ENCODE results near the gene MBTPS2.

MBTPS2 gene

GRCh38 chrX:21911481-21911880, 72.1 kb downstream of the MBTPS2 start:
- Histone ChIP-seq H3K27me3 (ENCODE audit: control insufficient read depth, low read length) (no peaks in the 10 kb centered on the region), H3F3A (ENCODE audit: control insufficient read depth, insufficient read depth) (no peaks in the 10 kb centered on the region), H3K4me3 (ENCODE audit: low read length) (no peak overlapping the region), H3K4me2 (ENCODE audit: low read length) (no peak overlapping the region), H3K79me2 (ENCODE audit: control insufficient read depth, low read length) (no peaks in the 10 kb centered on the region), H4K20me1 (ENCODE audit: control insufficient read depth, insufficient read depth, low read depth, low read length) (no peaks in the 10 kb centered on the region), H3K4me1 (ENCODE audit: control insufficient read depth, low read length) (no peaks in the 10 kb centered on the region), H3K36me3 (ENCODE audit: control insufficient read depth, low read length) (no peaks in the 10 kb centered on the region), H3K9me3 (ENCODE audit: control insufficient read depth, insufficient read depth, low read length) (no peaks in the 10 kb centered on the region), H3K9me2 (replicated peaks; ENCODE audit: control insufficient read depth, low read length) (no peaks in the 10 kb centered on the region), H3K27ac (ENCODE audit: low read depth, low read length) (no peak overlapping the region)
- TF ChIP-seq EZH2phosphoT487 (IDR thresholded peaks at IDR 0.05; ENCODE audit: borderline replicate concordance, low read length) (no peak), CTCF (IDR thresholded peaks at IDR 0.05; ENCODE audit: low read depth, low read length, poor library complexity, severe bottlenecking) (no peak)

- Histone ChIP-seq H3K9me2 (replicated peaks; ENCODE audit: control insufficient read depth, low read length) (no peaks in the 10 kb centered on the region), H3K27me3 (ENCODE audit: control insufficient read depth, low read length) (no peaks in the 10 kb centered on the region), H3K4me2 (ENCODE audit: low read length) (no peak overlapping the region), H3K27ac (ENCODE audit: low read depth, low read length) (no peak overlapping the region), H3K36me3 (ENCODE audit: control insufficient read depth, low read length) (no peaks in the 10 kb centered on the region), H3F3A (ENCODE audit: control insufficient read depth, insufficient read depth) (no peaks in the 10 kb centered on the region), H4K20me1 (ENCODE audit: control insufficient read depth, insufficient read depth, low read depth, low read length) (no peaks in the 10 kb centered on the region), H3K79me2 (ENCODE audit: control insufficient read depth, low read length) (no peaks in the 10 kb centered on the region), H3K9me3 (ENCODE audit: control insufficient read depth, insufficient read depth, low read length) (no peaks in the 10 kb centered on the region), H3K4me1 (ENCODE audit: control insufficient read depth, low read length) (no peaks in the 10 kb centered on the region), H3K4me3 (ENCODE audit: low read length) (no peak overlapping the region)
- TF ChIP-seq CTCF (IDR thresholded peaks at IDR 0.05; ENCODE audit: low read depth, low read length, poor library complexity, severe bottlenecking) (no peak), EZH2phosphoT487 (IDR thresholded peaks at IDR 0.05; ENCODE audit: borderline replicate concordance, low read length) (no peak)
Measured at GRCh38 chrX:21912220-21912619, 72.8 kb downstream of the MBTPS2 start.

- no peaks in the 10 kb centered on the region for H3F3A ChIP-seq (ENCODE audit: control insufficient read depth, insufficient read depth)
- no peaks in the 10 kb centered on the region for H3K27me3 ChIP-seq (ENCODE audit: control insufficient read depth, low read length)
- no peaks in the 10 kb centered on the region for H3K79me2 ChIP-seq (ENCODE audit: control insufficient read depth, low read length)
- H3K4me1 ChIP-seq (ENCODE audit: control insufficient read depth, low read length) = no peaks in the 10 kb centered on the region
- no peaks in the 10 kb centered on the region for H3K9me3 ChIP-seq (ENCODE audit: control insufficient read depth, insufficient read depth, low read length)
- TF ChIP-seq EZH2phosphoT487 (IDR thresholded peaks at IDR 0.05; ENCODE audit: borderline replicate concordance, low read length) (no peak), CTCF (IDR thresholded peaks at IDR 0.05; ENCODE audit: low read depth, low read length, poor library complexity, severe bottlenecking) (no peak)
- no peaks in the 10 kb centered on the region for H3K36me3 ChIP-seq (ENCODE audit: control insufficient read depth, low read length)
- no peak overlapping the region for H3K4me2 ChIP-seq (ENCODE audit: low read length)
- H3K27ac ChIP-seq (ENCODE audit: low read depth, low read length) = no peak overlapping the region
- no peaks in the 10 kb centered on the region for H3K9me2 ChIP-seq (replicated peaks; ENCODE audit: control insufficient read depth, low read length)
- H4K20me1 ChIP-seq (ENCODE audit: control insufficient read depth, insufficient read depth, low read depth, low read length) = no peaks in the 10 kb centered on the region
- no peak overlapping the region for H3K4me3 ChIP-seq (ENCODE audit: low read length)
Measured at GRCh38 chrX:21912989-21913388, 73.6 kb downstream of the MBTPS2 start.

GRCh38 chrX:21926116-21926515, 86.7 kb downstream of the MBTPS2 start:
- H3K4me1 ChIP-seq (ENCODE audit: control insufficient read depth, low read length) = no peaks in the 10 kb centered on the region
- H3K79me2 ChIP-seq (ENCODE audit: control insufficient read depth, low read length) = no peaks in the 10 kb centered on the region
- H3K36me3 ChIP-seq (ENCODE audit: control insufficient read depth, low read length) = no peaks in the 10 kb centered on the region
- H3K9me2 ChIP-seq (replicated peaks; ENCODE audit: control insufficient read depth, low read length) = no peaks in the 10 kb centered on the region
- no peak overlapping the region for H3K4me3 ChIP-seq (ENCODE audit: low read length)
- no peaks in the 10 kb centered on the region for H3F3A ChIP-seq (ENCODE audit: control insufficient read depth, insufficient read depth)
- no peak overlapping the region for H3K4me2 ChIP-seq (ENCODE audit: low read length)
- H3K27me3 ChIP-seq (ENCODE audit: control insufficient read depth, low read length) = no peaks in the 10 kb centered on the region
- no peaks in the 10 kb centered on the region for H3K9me3 ChIP-seq (ENCODE audit: control insufficient read depth, insufficient read depth, low read length)
- H4K20me1 ChIP-seq (ENCODE audit: control insufficient read depth, insufficient read depth, low read depth, low read length) = no peaks in the 10 kb centered on the region
- no peak overlapping the region for H3K27ac ChIP-seq (ENCODE audit: low read depth, low read length)
- TF ChIP-seq CTCF (IDR thresholded peaks at IDR 0.05; ENCODE audit: low read depth, low read length, poor library complexity, severe bottlenecking) (no peak), EZH2phosphoT487 (IDR thresholded peaks at IDR 0.05; ENCODE audit: borderline replicate concordance, low read length) (no peak)

Data from DOHH2 (cell line).